ENCODE data around the gene TAS2R30.

TAS2R30 gene, protein sequence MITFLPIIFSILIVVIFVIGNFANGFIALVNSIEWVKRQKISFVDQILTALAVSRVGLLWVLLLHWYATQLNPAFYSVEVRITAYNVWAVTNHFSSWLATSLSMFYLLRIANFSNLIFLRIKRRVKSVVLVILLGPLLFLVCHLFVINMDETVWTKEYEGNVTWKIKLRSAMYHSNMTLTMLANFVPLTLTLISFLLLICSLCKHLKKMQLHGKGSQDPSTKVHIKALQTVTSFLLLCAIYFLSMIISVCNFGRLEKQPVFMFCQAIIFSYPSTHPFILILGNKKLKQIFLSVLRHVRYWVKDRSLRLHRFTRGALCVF

DNA sequence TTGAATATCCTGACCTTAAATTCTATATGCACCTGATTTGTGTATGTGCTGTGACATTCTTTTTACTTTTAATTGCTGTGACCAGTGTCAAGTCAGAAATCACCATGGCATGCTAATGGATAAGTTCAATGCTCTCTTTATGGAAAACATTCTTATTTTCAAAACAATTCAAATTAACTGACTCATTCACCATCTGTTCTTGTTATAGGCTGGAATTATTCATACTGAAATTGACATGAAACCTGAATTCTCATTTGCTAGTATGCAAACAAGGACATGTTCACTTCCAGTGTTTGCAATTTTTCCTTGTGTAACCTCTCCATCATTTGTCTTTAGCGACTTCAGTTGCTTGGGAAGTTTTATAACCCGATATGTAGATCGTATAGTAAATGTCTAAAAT is at the start of gene TAS2R30:
Gene TAS2R30 (minus strand): TSS at position 340 of the 400 bp plus-strand sequence. CDS start 400 bp downstream, outside the sequence.
- no peaks in the 10 kb centered on the region for H3K36me3 ChIP-seq (ENCODE audit: control insufficient read depth in 2 of 2, insufficient read depth in 1 of 2, low read length in 2 of 2)
- no peak within 1 kb of the TSS for H3K27ac ChIP-seq (ENCODE audit: extremely low read depth, low read depth, low read length)
- POLR2A ChIA-PET: no interaction called here
- H3K4me3 ChIP-seq (ENCODE audit: low read depth, low read length): no peak within 1 kb of the TSS
- CTCF ChIA-PET: no interaction called here
- H3K9me3 ChIP-seq (ENCODE audit: control insufficient read depth, insufficient read depth, low read depth, low read length): no peaks in the 10 kb centered on the region
- TF ChIP-seq, protein P1, sequence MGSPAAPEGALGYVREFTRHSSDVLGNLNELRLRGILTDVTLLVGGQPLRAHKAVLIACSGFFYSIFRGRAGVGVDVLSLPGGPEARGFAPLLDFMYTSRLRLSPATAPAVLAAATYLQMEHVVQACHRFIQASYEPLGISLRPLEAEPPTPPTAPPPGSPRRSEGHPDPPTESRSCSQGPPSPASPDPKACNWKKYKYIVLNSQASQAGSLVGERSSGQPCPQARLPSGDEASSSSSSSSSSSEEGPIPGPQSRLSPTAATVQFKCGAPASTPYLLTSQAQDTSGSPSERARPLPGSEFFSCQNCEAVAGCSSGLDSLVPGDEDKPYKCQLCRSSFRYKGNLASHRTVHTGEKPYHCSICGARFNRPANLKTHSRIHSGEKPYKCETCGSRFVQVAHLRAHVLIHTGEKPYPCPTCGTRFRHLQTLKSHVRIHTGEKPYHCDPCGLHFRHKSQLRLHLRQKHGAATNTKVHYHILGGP (tag by site-specific recombination; IDR thresholded peaks at IDR 0.05): no peak
- no peak for TF ChIP-seq ZBTB48 (tag by site-specific recombination; IDR thresholded peaks at IDR 0.05)
- no peak for TF ChIP-seq ZNF169 (tag by site-specific recombination; IDR thresholded peaks at IDR 0.05)
- no peak for TF ChIP-seq ZNF426 (tag by site-specific recombination; IDR thresholded peaks at IDR 0.05)
- TF ChIP-seq GLIS1 (tag by site-specific recombination; IDR thresholded peaks at IDR 0.05): no peak
- TF ChIP-seq, protein P2, sequence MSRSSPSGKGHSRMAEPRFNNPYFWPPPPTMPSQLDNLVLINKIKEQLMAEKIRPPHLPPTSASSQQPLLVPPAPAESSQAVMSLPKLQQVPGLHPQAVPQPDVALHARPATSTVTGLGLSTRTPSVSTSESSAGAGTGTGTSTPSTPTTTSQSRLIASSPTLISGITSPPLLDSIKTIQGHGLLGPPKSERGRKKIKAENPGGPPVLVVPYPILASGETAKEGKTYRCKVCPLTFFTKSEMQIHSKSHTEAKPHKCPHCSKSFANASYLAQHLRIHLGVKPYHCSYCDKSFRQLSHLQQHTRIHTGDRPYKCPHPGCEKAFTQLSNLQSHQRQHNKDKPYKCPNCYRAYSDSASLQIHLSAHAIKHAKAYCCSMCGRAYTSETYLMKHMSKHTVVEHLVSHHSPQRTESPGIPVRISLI (tag by site-specific recombination; IDR thresholded peaks at IDR 0.05): no peak
- no peak for TF ChIP-seq SCRT2 (tag by site-specific recombination; IDR thresholded peaks at IDR 0.05)
- TF ChIP-seq ZNF501 (tag by site-specific recombination; IDR thresholded peaks at IDR 0.05): no peak
- TF ChIP-seq, protein P3, sequence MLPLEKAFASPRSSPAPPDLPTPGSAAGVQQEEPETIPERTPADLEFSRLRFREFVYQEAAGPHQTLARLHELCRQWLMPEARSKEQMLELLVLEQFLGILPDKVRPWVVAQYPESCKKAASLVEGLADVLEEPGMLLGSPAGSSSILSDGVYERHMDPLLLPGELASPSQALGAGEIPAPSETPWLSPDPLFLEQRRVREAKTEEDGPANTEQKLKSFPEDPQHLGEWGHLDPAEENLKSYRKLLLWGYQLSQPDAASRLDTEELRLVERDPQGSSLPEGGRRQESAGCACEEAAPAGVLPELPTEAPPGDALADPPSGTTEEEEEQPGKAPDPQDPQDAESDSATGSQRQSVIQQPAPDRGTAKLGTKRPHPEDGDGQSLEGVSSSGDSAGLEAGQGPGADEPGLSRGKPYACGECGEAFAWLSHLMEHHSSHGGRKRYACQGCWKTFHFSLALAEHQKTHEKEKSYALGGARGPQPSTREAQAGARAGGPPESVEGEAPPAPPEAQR (tag by site-specific recombination; IDR thresholded peaks at IDR 0.05): no peak
- TF ChIP-seq ZSCAN23 (tag by site-specific recombination; IDR thresholded peaks at IDR 0.05): no peak
- no peak for TF ChIP-seq KLF1 (tag by site-specific recombination; IDR thresholded peaks at IDR 0.05)
- peaks cover 2% of the 10 kb centered on the region; the same call in 1 of the 2 replicates for H3K4me1 ChIP-seq (ENCODE audit: control insufficient read depth, insufficient read depth, low read length)

DNA sequence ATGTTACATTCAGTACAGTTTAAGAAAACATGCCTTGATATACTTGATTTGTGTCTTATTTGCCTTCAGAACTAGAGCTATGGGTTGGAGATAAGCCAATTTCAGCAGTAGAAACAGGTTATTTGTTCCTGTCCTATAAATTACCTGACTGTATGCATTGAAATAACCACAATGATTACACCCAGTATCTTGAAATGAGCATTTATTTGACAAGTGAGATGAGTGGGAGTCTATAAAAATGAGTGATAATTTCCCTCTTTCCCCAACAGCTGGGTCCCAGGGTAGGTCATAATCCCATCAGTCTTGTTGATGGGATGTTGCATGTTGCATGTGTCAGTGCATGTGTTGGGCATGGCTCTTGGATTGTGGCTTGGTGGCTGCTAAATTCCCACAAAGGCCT is 48.6 kb upstream of the TAS2R30 start:
- Histone ChIP-seq H3K4me1 (ENCODE audit: control insufficient read depth, insufficient read depth, low read length) (peaks cover 6% of the 10 kb centered on the region; the same call in 1 of the 2 replicates), H3K36me3 (ENCODE audit: control insufficient read depth in 2 of 2, insufficient read depth in 1 of 2, low read length in 2 of 2) (no peaks in the 10 kb centered on the region), H3K4me3 (ENCODE audit: low read depth, low read length) (no peak overlapping the region), H3K27ac (ENCODE audit: extremely low read depth, low read depth, low read length) (no peak overlapping the region), H3K9me3 (ENCODE audit: control insufficient read depth, insufficient read depth, low read depth, low read length) (no peaks in the 10 kb centered on the region)
- CTCF ChIA-PET: no interaction called here
- POLR2A ChIA-PET: interaction anchor here (1.2 kb wide), 1 partner anchor 12 kb away, joined by 6 read pairs; the partner anchor contains the start of gene SMIM10L1
- TF ChIP-seq ZNF146 (tag by site-specific recombination; IDR thresholded peaks at IDR 0.05): no peak
- no peak for TF ChIP-seq PRDM1 (tag by site-specific recombination; IDR thresholded peaks at IDR 0.05)
- TF ChIP-seq, protein P4, sequence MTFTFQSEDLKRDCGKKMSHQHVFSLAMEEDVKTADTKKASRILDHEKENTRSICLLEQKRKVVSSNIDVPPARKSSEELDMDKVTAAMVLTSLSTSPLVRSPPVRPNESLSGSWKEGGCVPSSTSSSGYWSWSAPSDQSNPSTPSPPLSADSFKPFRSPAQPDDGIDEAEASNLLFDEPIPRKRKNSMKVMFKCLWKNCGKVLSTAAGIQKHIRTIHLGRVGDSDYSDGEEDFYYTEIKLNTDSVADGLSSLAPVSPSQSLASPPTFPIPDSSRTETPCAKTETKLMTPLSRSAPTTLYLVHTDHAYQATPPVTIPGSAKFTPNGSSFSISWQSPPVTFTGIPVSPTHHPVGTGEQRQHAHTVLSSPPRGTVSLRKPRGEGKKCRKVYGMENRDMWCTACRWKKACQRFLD (tag by site-specific recombination; IDR thresholded peaks at IDR 0.05): no peak
- TF ChIP-seq ZNF10 (tag by site-specific recombination; IDR thresholded peaks at IDR 0.05): no peak
- no peak for TF ChIP-seq TCF7L2 (IDR thresholded peaks at IDR 0.05; ENCODE audit: borderline replicate concordance, low read depth, low read length)
- TF ChIP-seq ZNF423 (tag by site-specific recombination; IDR thresholded peaks at IDR 0.05): no peak
- TF ChIP-seq, protein P5, sequence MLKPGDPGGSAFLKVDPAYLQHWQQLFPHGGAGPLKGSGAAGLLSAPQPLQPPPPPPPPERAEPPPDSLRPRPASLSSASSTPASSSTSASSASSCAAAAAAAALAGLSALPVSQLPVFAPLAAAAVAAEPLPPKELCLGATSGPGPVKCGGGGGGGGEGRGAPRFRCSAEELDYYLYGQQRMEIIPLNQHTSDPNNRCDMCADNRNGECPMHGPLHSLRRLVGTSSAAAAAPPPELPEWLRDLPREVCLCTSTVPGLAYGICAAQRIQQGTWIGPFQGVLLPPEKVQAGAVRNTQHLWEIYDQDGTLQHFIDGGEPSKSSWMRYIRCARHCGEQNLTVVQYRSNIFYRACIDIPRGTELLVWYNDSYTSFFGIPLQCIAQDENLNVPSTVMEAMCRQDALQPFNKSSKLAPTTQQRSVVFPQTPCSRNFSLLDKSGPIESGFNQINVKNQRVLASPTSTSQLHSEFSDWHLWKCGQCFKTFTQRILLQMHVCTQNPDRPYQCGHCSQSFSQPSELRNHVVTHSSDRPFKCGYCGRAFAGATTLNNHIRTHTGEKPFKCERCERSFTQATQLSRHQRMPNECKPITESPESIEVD (tag by site-specific recombination; IDR thresholded peaks at IDR 0.05): peak; percentile 66
- TF ChIP-seq ZFP3 (tag by site-specific recombination; IDR thresholded peaks at IDR 0.05; ENCODE audit: low read depth): no peak
- TF ChIP-seq, protein P6, sequence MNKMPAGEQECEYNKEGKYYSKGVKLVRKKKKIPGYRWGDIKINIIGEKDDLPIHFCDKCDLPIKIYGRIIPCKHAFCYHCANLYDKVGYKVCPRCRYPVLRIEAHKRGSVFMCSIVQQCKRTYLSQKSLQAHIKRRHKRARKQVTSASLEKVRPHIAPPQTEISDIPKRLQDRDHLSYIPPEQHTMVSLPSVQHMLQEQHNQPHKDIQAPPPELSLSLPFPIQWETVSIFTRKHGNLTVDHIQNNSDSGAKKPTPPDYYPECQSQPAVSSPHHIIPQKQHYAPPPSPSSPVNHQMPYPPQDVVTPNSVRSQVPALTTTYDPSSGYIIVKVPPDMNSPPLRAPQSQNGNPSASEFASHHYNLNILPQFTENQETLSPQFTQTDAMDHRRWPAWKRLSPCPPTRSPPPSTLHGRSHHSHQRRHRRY (tag by site-specific recombination; IDR thresholded peaks at IDR 0.05): peak; percentile 91
- peak; percentile 80 for TF ChIP-seq ZFHX2 (tag by site-specific recombination; conservative IDR thresholded peaks at IDR 0.05)
- TF ChIP-seq, protein P7, sequence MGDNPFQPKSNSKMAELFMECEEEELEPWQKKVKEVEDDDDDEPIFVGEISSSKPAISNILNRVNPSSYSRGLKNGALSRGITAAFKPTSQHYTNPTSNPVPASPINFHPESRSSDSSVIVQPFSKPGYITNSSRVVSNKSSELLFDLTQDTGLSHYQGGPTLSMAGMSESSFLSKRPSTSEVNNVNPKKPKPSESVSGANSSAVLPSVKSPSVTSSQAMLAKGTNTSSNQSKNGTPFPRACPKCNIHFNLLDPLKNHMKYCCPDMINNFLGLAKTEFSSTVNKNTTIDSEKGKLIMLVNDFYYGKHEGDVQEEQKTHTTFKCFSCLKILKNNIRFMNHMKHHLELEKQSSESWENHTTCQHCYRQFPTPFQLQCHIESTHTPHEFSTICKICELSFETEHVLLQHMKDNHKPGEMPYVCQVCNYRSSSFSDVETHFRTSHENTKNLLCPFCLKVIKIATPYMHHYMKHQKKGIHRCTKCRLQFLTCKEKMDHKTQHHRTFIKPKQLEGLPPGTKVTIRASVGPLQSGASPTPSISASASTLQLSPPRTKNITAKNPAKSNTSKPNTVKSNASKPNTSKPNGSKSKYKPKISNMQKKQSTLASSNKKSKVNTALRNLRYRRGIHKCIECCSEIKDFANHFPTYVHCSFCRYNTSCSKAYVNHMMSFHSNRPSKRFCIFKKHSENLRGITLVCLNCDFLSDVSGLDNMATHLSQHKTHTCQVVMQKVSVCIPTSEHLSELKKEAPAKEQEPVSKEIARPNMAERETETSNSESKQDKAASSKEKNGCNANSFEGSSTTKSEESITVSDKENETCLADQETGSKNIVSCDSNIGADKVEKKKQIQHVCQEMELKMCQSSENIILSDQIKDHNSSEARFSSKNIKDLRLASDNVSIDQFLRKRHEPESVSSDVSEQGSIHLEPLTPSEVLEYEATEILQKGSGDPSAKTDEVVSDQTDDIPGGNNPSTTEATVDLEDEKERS (tag by site-specific recombination; IDR thresholded peaks at IDR 0.05): no peak
- no peak for TF ChIP-seq ZSCAN30 (tag by site-specific recombination; IDR thresholded peaks at IDR 0.05)
- TF ChIP-seq ZNF548 (tag by site-specific recombination; IDR thresholded peaks at IDR 0.05): no peak

Data from HEK293 (cell line).